HK-2 (cell line): ENCODE measurements around the gene CIAO2B.
A peak's percentile ranks its signal among the peaks of the same experiment; 100 is the strongest.
"Not testable (repeated sequence)": the region's sequence is repeated elsewhere in the genome, so short reads cannot be mapped to it uniquely, and the experiment has no call there.

Experiments
- DNase-seq: peaks from one replicate; pipeline ENCODE4 v3.0.0-alpha.2; 2018; ENCODE audit not compliant: unreplicated experiment

The CIAO2B gene

GRCh38 chr16:66936889-66937554, 2.8 kb upstream of the CIAO2B start:
- DNase-seq, result no peak

DNA sequence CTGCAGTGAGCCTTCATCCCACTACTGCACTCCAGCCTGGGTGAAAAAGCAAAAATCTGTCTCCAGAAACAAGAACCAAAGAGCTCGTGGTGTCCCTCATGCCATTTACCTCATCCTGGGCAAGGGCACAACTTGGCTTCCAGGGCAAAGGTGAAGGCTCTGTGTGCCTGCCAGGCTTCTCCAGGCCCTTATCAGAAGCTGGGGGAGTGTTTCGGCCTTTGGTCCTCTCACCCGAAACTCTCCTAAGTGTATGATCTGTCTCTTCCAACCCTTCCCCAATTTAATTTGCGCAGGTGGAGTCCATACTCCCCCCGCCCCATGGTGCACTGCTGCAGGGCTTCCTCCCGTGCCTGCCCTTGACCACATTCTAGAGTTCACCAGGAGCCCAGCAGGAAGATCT, 2.3 kb upstream of the CIAO2B start:
- no peak for DNase-seq

DNA sequence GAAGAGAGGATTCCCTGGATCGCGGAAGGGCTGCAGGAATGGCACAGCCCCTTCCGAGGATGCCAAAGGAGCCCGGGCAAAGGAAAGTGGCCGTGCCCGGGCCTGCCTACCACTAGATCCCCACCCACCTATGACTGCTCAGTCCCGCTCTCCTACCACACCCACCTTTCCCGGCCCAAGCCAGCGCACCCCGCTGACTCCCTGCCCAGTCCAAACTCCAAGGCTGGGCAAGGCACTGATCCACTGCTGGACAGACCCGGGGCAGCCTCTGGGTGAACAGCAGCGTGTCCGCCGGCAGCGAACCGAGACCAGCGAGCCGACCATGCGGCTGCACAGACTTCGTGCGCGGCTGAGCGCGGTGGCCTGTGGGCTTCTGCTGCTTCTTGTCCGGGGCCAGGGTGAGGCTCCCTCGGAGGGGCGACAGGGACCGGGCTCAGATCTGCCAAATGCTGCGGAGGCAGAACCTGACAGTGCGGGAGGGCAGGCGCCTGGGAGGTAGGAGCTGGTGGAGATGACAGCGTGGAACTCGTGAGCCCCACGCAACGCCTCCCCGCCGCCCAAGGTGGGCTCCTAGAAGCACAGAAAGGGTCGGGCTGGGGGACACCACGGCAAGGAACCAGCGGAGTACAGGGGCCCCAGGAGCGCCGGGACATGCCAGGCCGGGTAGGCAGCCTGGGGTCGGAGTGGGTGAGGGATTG, 1.3 kb upstream of the CIAO2B start, which contains the start of gene CES2:
Gene CES2 (plus strand): TSS at position 203 of the 698 bp plus-strand sequence. CDS start 120 bp downstream, at position 323.
- peak; percentile 72 for DNase-seq

- DNase-seq, result not testable (repeated sequence)
Observed at GRCh38 chr16:66934839-66935313, 674 bp upstream of the CIAO2B start.

- DNase-seq, result no peak
Observed at GRCh38 chr16:66933776-66934137, 445 bp downstream of the CIAO2B start.

GRCh38 chr16:66932076-66932475, 2.1 kb downstream of the CIAO2B start:
- no peak for DNase-seq

DNA sequence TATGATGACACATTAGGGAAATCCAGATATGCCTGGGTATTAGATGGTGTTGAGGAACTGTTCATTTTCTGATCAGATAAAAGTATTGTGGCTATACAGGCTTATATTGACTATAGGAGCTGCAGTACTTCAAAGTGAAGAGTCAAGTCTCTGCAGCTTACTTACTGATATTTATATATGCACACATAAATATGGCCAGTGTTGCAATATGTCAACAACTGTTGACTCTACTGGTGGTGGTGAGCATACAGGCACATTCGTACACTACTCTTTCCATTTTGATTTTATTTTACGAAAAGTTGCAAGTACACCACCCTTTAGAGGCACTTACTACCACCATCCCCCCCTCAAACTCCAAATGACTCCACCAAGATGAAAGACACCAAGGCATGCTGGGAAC, 2.5 kb downstream of the CIAO2B start:
- no peak for DNase-seq

- peak; percentile 81 for DNase-seq
Observed at GRCh38 chr16:66930189-66930588, 4.0 kb downstream of the CIAO2B start.

GRCh38 chr16:66928702-66929388, 5.4 kb downstream of the CIAO2B start:
- DNase-seq, result peak; percentile 54

DNA sequence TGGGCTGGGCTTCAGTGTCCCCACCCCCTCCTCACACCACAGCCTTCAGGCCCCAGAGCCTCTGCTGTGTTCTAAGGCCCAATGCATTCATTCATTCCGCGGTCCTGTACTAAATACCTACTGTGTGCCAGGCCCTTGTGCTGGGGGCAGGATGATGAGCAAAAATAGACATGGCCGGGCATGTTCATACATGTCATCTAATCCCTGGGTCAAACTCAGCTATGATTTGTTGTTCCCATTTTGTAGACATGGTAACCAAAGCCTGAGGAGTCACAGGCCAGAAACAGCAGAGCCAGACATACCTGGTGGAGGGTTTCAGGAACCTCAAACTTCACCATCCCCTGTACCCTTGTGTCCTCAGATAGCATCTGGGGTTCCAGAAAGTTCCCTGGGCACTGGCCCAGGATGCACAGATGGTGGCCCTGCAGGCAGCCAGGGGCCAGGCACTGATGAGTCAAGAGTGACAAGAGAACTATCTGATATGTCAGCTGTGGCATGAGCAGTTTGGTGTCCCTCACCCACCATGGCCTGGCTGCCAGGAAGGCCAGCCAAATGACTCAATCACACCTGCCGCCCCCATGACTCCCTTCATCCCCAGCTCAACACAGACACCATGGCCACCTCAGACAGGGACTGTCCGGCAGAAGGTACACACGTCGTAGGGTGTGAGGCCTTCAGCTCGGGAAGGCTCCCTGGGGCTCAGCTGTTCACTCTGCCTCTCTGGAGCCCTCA, 6.1 kb downstream of the CIAO2B start:
- DNase-seq, result peak; percentile 68

- peak; percentile 95 for DNase-seq
Observed at GRCh38 chr16:66926961-66927436, 7.2 kb downstream of the CIAO2B start.

GRCh38 chr16:66926171-66926947, 7.8 kb downstream of the CIAO2B start:
- peak; percentile 47 for DNase-seq

GRCh38 chr16:66925322-66925840, 8.8 kb downstream of the CIAO2B start, which contains the start of gene RRAD:
Gene RRAD (minus strand): TSS chr16:66925535. CDS start chr16:66925179, 356 bp downstream.
- peak; percentile 90 for DNase-seq

DNA sequence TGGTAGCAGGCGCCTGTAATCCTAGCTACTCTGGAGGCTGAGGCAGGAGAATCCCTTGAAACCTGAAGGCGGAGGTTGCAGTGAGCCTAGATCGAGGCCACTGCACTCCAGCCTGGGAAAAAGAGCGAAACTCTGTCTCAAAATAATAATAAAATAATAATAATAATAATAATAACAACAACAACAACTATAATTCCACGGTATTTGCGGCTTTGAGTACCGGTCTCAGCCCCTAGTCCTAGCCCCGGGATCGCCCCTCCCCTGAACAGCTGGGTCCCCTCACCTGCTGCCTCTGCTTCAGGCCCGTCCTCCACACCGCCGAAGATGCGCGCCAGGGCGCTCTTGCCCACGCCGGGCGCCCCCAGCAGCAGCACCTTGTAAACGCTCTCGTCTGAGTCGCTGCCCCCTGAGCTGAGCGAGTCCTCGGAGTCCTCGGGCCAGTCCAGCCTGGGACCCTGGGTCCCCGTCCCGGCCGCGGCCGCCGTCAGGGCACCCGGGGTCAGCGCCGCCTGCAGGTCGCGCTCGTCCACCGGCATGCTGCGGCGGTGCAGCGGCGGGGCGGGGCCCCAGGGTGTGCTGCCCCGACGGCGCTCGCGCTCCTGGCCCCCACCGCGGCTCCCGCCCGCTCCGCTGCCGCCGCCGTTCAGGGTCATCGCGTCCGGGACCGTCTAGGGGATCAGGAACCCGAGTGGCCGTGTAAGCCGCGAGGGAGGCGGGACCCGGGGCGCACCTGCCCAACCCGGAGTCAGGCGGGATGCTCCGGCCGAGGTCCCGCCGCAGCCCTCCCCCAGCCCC, 9.5 kb downstream of the CIAO2B start:
- DNase-seq, result peak; percentile 54

- no peak for DNase-seq
Observed at GRCh38 chr16:66923866-66924265, 10.3 kb downstream of the CIAO2B start.

DNA sequence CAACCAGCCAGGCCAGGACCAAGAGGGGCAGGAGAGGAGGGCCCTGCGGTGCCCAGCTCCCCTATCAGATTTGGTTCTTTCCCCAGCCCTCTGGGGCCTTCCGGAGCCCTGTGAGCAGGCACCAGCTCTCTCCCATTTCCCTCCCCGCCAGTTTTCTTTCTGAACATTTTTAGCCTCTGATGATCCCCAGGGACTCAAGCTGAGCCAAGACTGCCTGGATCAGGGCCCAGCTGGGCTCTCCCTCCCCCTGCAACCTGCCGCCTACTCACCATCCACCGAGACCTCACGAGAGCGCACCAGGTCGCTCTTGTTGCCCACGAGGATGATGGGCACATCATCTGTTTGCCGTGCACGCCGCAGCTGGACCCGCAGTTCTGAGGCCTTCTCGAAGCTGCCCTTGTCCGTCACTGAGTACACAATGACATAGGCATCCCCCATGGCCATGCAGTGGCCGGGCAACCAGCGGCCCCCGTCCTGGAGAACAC, 10.9 kb downstream of the CIAO2B start:
- DNase-seq, result no peak

- DNase-seq, result no peak
Observed at GRCh38 chr16:66921729-66922450, 12.3 kb downstream of the CIAO2B start.

DNA sequence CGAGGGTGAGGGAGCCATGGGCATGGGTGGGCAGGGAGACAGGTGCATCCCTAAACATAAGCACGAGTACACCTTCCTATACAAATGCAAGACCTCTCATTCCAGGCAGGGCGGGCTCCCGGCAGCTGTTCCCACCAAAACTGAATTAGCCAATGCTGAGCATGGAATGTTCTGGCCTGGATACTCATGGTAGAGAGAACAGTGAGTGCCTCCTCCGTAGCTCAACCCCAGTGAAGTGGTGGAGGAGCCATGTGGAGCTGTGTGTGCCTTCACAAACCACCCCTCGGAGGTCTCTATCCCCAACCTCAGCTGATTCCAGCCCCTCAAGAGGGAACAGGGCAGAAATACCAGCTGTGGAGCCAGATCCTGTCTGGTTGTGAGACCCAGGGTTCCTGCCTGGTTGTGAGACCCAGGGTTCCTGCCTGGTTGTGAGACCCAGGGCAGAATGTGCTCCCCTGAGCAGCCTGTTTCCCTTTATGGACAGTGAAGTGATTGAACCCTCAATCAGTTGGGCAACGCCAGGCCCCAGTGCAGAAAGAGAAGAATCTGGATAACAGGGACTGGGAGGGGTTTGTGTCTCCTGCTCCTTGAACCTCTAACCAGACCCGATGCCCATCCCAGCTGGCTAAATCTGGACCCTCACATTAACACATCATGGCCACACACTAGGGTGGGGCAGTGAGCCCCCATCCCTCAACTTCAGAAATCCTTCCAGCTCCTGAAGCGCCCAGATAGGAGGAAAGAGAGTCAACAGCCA, 13.1 kb downstream of the CIAO2B start:
- no peak for DNase-seq

GRCh38 chr16:66920299-66920590, 14.0 kb downstream of the CIAO2B start:
- DNase-seq, result no peak
